Upper lobe of left lung (tissue), 6 donors: Measurements from ENCODE around the gene IWS1. TPM values are rescaled to one million over a fixed set of nuclear protein-coding genes. Genes with fewer than 3 reads are reported as not detected.
A peak's percentile ranks its signal among the peaks of the same experiment; 100 is the strongest.
"Not testable (repeated sequence)": the region's sequence is repeated elsewhere in the genome, so short reads cannot be mapped to it uniquely, and the experiment has no call there.

ENCODE experiments used
- ATAC-seq, 2 donors: fragments of 200-7000 bp; cut with Tn5 transposase; one replicate each; pipeline ENCODE4 v1.9.1; 2022; ENCODE audit warnings: mild to moderate bottlenecking in 2 of 2, moderate library complexity in 2 of 2; ENCODE audit not compliant: low FRiP score in 2 of 2
- DNase-seq, 2 donors: peaks; one replicate each; pipeline ENCODE4 v3.0.0-alpha.2; 2019 to 2020
- H3K27ac ChIP-seq, 4 donors: fragments of 200-600 bp; sonication (generic); one replicate each; pipeline ENCODE4 v1.5.1; 2016 to 2019
- H3K27me3 ChIP-seq, 4 donors: fragments of 200-600 bp; sonication (generic); one replicate each; pipeline ENCODE4 v1.5.1; 2017 to 2019
- H3K36me3 ChIP-seq, 4 donors: fragments of 200-600 bp; sonication (generic); one replicate each; pipeline ENCODE4 v1.5.1; 2016 to 2019
- H3K4me1 ChIP-seq, 4 donors: fragments of 200-600 bp; sonication (generic); one replicate each; pipeline ENCODE4 v1.5.1; 2018 to 2019
- H3K4me3 ChIP-seq, 4 donors: fragments of 200-600 bp; sonication (generic); one replicate each; pipeline ENCODE4 v1.5.1; 2017 to 2019; ENCODE audit warnings: mild to moderate bottlenecking in 2 of 4, moderate library complexity in 1 of 4
- H3K9me3 ChIP-seq, 4 donors: fragments of 200-600 bp; sonication (generic); one replicate each; pipeline ENCODE4 v1.5.1; 2018 to 2019
- EP300 ChIP-seq, 4 donors: sonication (generic); formaldehyde crosslinking; IDR thresholded peaks; one replicate each; pipeline ENCODE4 v1.5.1; 2017; ENCODE audit warnings: antibody characterized with exemption in 4 of 4, control low read depth in 2 of 4
- POLR2A ChIP-seq, 4 donors: fragments of 450-650 bp; IDR thresholded peaks; one replicate each; pipeline ENCODE4 v1.5.1; 2016 to 2017; ENCODE audit warnings: antibody characterized with exemption in 4 of 4, mild to moderate bottlenecking in 2 of 4
- POLR2AphosphoS5 ChIP-seq, 2 donors: sonication (generic); formaldehyde crosslinking; IDR thresholded peaks; one replicate each; pipeline ENCODE4 v1.5.1; 2017; ENCODE audit warnings: antibody characterized with exemption in 2 of 2
- WGBS, 2 donors: methylation state at CpG; one replicate each; pipeline ENCODE4 v1.1.5; 2017 to 2018; 5-methylcytosine and 5-hydroxymethylcytosine counted together
- total RNA-seq, 6 donors: library from RNA; depleted of rRNA in 4 of 6; stranded (reverse); fragments of >200 nt in 4 of 6; gene quantifications; one replicate each; pipeline versions ENCODE4 v1.1.0 to v1.2.1, GENCODE V29; 2016 to 2021
- TF ChIP-seq, protein P1 (sequence below), 6 experiments: fragments of 450-650 bp in 4 of 6; fragments of 200-600 bp in 2 of 6; sonication (generic) in 2 of 6; IDR thresholded peaks; one replicate each; pipeline ENCODE4 v1.5.1; 2016 to 2019; ENCODE audit warnings: antibody characterized with exemption in 6 of 6
- donor health status: DM: no; HTN: no; CAD: no; lungs with moderate emphysema.
- donor health status: DM: no; HTN: yes; CAD: no; lungs with severe emphysema.

IWS1 gene
- total RNA-seq, 6 donors from 2014 or later: 29.5 to 128 (median 58.6) TPM

DNA sequence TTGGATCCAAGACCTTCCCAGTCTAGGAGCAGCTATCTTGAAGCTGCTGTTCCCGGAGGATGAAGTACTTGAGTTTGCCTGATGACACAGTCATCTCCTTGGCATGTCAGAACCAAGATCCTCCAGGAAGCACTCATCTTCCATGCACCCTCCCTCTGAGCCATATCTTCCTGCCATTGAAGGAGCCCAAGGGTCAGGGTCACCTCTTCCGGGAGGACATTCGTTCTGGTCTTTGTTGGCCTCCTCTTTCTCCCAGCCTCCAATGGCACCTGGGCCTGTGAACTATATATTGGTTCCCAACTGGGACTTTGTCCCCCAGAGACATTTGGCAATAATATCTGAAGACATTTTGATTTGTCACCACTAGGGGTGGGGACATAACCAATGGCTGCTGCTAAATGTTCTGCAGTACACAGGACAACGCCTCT lies 4.9 kb upstream of the IWS1 start:
- DNase-seq (no peak), ATAC-seq (no peak)
- no peak overlapping the region for H3K4me3 ChIP-seq
- H3K9me3 ChIP-seq: no peaks in the 10 kb centered on the region
- H3K36me3 ChIP-seq: no peaks in the 10 kb centered on the region
- TF ChIP-seq, protein P1, sequence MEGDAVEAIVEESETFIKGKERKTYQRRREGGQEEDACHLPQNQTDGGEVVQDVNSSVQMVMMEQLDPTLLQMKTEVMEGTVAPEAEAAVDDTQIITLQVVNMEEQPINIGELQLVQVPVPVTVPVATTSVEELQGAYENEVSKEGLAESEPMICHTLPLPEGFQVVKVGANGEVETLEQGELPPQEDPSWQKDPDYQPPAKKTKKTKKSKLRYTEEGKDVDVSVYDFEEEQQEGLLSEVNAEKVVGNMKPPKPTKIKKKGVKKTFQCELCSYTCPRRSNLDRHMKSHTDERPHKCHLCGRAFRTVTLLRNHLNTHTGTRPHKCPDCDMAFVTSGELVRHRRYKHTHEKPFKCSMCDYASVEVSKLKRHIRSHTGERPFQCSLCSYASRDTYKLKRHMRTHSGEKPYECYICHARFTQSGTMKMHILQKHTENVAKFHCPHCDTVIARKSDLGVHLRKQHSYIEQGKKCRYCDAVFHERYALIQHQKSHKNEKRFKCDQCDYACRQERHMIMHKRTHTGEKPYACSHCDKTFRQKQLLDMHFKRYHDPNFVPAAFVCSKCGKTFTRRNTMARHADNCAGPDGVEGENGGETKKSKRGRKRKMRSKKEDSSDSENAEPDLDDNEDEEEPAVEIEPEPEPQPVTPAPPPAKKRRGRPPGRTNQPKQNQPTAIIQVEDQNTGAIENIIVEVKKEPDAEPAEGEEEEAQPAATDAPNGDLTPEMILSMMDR (IDR thresholded peaks at IDR 0.05): no peak
- TF ChIP-seq POLR2A (IDR thresholded peaks at IDR 0.05) (no peak), EP300 (IDR thresholded peaks at IDR 0.05) (no peak), POLR2AphosphoS5 (IDR thresholded peaks at IDR 0.05) (no peak)
- peaks cover 0 to 7% (median 2%) of the 10 kb centered on the region in 4 donors for H3K4me1 ChIP-seq
- 63 to 83% methylated on average over 3 to 4 of the region's 4 CpGs for WGBS, 2 donors
- no peak overlapping the region for H3K27ac ChIP-seq
- H3K27me3 ChIP-seq: no peaks in the 10 kb centered on the region

DNA sequence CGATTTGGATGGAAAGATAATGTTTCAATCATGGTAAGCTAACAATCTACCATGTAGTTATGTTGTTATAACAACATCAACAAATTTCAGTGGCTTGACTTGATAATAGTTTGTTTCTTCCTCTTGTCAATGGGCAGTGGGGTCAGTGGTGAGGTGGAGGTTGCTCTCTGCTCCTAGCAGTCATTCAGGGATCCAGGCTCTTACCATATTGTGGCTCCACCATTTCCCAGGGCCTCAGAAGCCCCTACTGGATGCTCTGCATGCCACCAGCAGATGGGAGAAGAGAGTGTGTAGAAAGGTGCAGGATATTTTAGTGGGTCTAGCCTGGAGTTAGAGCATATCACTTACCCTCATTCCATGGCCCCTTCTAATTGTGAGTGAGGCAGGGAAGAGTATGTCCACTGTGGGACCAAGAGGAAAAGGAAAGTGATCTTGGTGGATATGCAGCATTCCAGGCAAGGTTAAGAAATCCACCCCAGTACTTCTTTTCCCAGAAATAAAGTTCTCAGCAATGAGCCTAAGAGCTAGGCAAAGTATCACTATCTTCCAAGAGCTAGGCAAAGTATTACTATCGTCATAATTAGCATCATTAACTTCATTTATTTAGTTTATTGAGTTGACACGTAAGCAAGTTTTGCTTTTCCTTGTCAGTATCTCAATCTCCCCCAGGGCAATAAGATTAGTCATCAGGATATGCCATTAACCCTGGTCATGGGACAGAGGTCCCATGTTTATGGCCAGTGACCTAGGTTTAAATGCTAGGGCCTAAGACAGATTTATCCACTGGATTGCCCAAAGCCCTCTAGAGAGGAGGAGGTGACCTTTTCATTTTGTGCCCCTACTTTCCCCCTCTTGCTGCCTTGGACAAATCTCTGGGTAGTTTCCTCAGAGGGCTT lies 4.2 kb upstream of the IWS1 start:
- TF ChIP-seq EP300 (IDR thresholded peaks at IDR 0.05) (no peak), POLR2AphosphoS5 (IDR thresholded peaks at IDR 0.05) (no peak), POLR2A (IDR thresholded peaks at IDR 0.05) (no peak)
- TF ChIP-seq, protein P1 (IDR thresholded peaks at IDR 0.05): no peak
- ATAC-seq (no peak), DNase-seq (no peak)
- 83 to 86% methylated on average over 3 of the region's 3 CpGs for WGBS, 2 donors
- H3K4me3 ChIP-seq: no peak overlapping the region
- peaks cover under 1 to 7% (median 3%) of the 10 kb centered on the region in 4 donors for H3K4me1 ChIP-seq
- no peaks in the 10 kb centered on the region for H3K27me3 ChIP-seq
- H3K27ac ChIP-seq: no peak overlapping the region
- no peaks in the 10 kb centered on the region for H3K9me3 ChIP-seq
- no peaks in the 10 kb centered on the region for H3K36me3 ChIP-seq

DNA sequence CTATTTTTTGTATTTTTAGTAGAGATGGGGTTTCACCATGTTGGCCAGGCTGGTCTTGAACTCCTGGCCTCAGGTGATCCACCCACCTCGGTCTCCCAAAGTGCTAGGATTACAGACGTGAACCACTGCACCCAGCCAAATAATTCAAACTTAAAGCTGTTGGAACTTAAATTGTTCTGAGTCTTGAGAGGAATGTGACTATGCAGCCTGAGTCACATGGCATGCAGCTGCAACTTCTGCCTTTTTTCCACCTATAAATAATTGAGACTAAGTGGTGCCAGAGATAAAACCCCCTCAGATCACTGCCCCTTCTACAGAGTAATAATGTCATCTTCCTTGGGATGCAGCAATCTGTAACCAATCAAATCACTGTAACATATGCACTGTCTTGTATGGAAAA lies 3.1 kb upstream of the IWS1 start:
- 87 to 97% methylated on average over 2 of the region's 2 CpGs for WGBS, 2 donors
- not testable (repeated sequence) for H3K27ac ChIP-seq, ATAC-seq

DNA sequence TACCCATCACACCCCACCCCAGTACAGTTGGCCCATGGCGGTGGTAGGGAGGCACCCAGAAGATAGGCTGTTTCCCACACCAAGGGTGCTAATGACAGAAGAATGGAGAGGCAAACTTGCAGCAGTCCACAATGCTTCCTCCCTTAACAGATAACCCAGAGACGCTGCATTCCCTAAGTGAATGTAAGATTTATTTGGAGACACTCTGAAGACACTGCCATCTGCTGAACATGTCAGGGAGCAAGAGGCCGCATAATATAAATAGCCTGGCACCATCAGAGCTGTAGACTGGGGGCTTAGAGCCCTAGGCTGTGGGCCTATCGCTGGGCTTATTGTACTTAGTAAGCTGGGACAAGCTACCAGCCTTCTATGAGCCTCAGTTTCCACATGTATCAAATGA lies 2.2 kb upstream of the IWS1 start:
- Histone ChIP-seq H3K4me1 (peaks cover 6 to 27% (median 18%) of the 10 kb centered on the region in 4 donors), H3K36me3 (peaks cover 0 to under 1% (median 0%) of the 10 kb centered on the region in 4 donors), H3K4me3 (no peak overlapping the region), H3K27me3 (no peaks in the 10 kb centered on the region), H3K27ac (no peak overlapping the region), H3K9me3 (no peaks in the 10 kb centered on the region)
- TF ChIP-seq POLR2AphosphoS5 (IDR thresholded peaks at IDR 0.05) (no peak), POLR2A (IDR thresholded peaks at IDR 0.05) (no peak), EP300 (IDR thresholded peaks at IDR 0.05) (no peak)
- TF ChIP-seq, protein P1 (IDR thresholded peaks at IDR 0.05): no peak
- DNase-seq (no peak), ATAC-seq (no peak)
- 68 to 70% methylated on average over 3 to 4 of the region's 4 CpGs for WGBS, 2 donors

More for the DNA sequence above, 3.1 kb upstream of the IWS1 start:
- not testable (repeated sequence) for H3K9me3 ChIP-seq, H3K36me3 ChIP-seq, H3K4me3 ChIP-seq, DNase-seq, H3K27me3 ChIP-seq
- H3K4me1 ChIP-seq: peaks cover 6 to 18% (median 13%) of the 10 kb centered on the region in 4 donors

DNA sequence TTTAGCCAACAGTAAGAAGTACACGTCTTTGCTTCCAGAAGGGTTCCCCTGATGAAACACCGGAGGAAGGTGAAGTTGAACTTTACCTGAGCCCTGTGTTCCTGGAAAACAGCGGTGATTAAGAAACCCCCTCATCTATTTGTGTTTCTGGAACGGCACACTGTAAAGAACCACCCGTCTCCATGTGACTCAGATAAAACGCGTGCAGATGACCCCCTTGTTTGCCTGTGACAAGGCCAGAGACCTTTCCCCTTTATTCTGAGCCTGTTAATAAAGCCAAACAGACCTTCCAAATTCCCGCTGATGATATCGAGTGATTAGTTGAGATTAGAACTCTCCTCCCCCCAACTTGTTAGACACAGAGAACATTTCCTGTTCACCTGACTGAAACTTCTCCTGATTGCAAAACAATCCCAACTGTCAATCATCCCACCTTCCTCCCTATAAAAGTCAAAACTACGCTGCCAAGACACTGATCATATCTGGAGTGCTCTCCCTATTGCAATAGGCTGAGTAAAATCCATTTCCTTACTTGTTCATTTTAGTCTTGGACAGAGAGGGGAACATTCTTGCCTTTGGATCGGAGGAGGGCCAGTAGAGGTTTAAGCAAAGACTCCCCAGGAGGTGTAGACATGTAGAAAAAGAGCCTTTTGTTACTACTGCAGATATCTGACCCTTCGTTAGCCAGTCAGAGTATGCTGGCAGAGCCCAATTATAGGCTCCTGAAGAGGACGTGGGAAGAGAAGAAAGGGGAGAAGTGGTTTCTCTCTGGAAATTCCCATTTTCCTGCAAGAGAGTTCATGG lies 914 bp upstream of the IWS1 start:
- peak overlapping the region; percentile 21 to 82 (median 76) for H3K4me3 ChIP-seq
- H3K27me3 ChIP-seq: no peaks in the 10 kb centered on the region
- H3K36me3 ChIP-seq: peaks cover 0 to 13% (median 7%) of the 10 kb centered on the region in 4 donors
- ATAC-seq (peak; percentile 1 to 24), DNase-seq (no peak)
- H3K9me3 ChIP-seq: no peaks in the 10 kb centered on the region
- H3K27ac ChIP-seq: peak overlapping the region; percentile 92 to 96 (median 96)
- 20 to 25% methylated on average over 13 of the region's 13 CpGs for WGBS, 2 donors
- TF ChIP-seq, protein P1 (IDR thresholded peaks at IDR 0.05): no peak
- TF ChIP-seq EP300 (IDR thresholded peaks at IDR 0.05): peak in 1 of 4 donors; percentile 37
- peaks cover 6 to 32% (median 18%) of the 10 kb centered on the region in 4 donors for H3K4me1 ChIP-seq
